ENCODE measurements around the gene CENPO. TPM values are rescaled to one million over a fixed set of nuclear protein-coding genes. Genes with fewer than 3 reads are reported as not detected.

The CENPO gene
- total RNA-seq, 4 donors from 2014 or later = 6.0 to 13.8 (median 9.6) TPM

GRCh38 chr2:24824966-24825882 lies 32.0 kb downstream of the CENPO start:
- DNase-seq = no peak
- H3K9me3 ChIP-seq = no peaks in the 10 kb centered on the region
- TF ChIP-seq POLR2A (IDR thresholded peaks at IDR 0.05) (no peak), POLR2AphosphoS5 (IDR thresholded peaks at IDR 0.05) (no peak), EP300 (IDR thresholded peaks at IDR 0.05; ENCODE audit: low read depth) (no peak)
- TF ChIP-seq, protein P1, sequence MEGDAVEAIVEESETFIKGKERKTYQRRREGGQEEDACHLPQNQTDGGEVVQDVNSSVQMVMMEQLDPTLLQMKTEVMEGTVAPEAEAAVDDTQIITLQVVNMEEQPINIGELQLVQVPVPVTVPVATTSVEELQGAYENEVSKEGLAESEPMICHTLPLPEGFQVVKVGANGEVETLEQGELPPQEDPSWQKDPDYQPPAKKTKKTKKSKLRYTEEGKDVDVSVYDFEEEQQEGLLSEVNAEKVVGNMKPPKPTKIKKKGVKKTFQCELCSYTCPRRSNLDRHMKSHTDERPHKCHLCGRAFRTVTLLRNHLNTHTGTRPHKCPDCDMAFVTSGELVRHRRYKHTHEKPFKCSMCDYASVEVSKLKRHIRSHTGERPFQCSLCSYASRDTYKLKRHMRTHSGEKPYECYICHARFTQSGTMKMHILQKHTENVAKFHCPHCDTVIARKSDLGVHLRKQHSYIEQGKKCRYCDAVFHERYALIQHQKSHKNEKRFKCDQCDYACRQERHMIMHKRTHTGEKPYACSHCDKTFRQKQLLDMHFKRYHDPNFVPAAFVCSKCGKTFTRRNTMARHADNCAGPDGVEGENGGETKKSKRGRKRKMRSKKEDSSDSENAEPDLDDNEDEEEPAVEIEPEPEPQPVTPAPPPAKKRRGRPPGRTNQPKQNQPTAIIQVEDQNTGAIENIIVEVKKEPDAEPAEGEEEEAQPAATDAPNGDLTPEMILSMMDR (IDR thresholded peaks at IDR 0.05) = peak; percentile 23 to 43 (median 38)
- H3K27ac ChIP-seq = no peak overlapping the region
- intact Hi-C loops (cut with DNase I; ENCODE audit: low total_unique reads) = no loop called here
- H3K4me3 ChIP-seq = no peak overlapping the region
- peaks cover 3 to 5% (median 5%) of the 10 kb centered on the region in 4 donors for H3K4me1 ChIP-seq
- H3K36me3 ChIP-seq = peaks cover 0 to 5% (median 0%) of the 10 kb centered on the region in 4 donors
- in situ Hi-C loops (cut with MboI; ENCODE audit: low pct_ligation_motif_present in 1 of 4, low pct_unique_long_range_greater_than_20kb in 1 of 4, low sequenced_read_pairs in 3 of 4) = loop anchor here (5.0 to 10.0 kb wide), 2 partner anchors 410 to 418 kb away; no protein-coding TSS in a partner anchor
- 91 to 97% methylated on average over 7 to 16 of the region's 16 CpGs for WGBS, 2 donors (ENCODE audit: low coverage in 1 of 2)
- no peaks in the 10 kb centered on the region for H3K27me3 ChIP-seq

DNA sequence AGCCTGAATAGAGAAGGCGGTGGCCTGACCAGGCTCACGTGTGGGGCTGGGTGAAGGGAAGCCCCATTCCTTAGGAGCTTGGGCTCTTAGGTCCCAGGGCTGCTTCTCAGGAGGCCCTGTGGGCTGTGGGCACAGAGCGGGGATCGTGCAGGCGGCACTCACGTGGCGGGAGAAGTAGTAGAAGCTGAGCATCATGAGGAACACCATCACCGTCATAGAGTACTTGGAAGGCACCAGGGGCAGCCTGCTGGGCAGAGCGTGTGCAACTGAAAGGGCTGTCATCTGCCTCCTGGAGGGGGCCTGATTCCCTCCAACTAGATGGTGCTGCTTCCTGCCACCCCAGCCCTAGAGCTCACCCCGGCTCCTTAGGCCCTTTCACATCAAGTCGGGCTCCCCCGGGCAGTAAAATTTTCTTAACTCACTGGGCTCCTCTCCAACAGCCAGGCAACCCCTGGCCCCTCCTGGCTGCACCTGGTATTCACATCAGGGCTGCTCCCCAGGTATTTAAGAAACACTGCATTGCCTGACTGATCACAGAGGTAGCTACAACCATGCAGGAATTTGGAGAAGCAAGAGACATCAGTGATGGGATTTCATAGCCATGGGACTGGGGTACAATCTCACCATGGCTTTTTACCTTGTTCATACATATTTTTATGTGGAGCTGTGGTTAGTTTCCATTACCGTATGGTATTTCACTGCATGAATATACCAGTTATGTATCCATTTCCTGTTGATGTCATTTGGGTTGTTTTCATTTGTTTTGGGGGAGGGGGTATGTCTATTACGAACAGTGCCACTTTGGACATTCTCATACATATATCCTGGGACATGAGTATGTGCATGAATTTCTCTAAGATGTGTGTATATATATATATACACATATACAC lies 32.9 kb downstream of the CENPO start:
- TF ChIP-seq, protein P1 (IDR thresholded peaks at IDR 0.05) = no peak
- TF ChIP-seq EP300 (IDR thresholded peaks at IDR 0.05; ENCODE audit: low read depth) = no peak
- no peak for TF ChIP-seq POLR2A (IDR thresholded peaks at IDR 0.05)
- TF ChIP-seq POLR2AphosphoS5 (IDR thresholded peaks at IDR 0.05) = no peak
- H3K9me3 ChIP-seq = no peaks in the 10 kb centered on the region
- WGBS, 2 donors (ENCODE audit: low coverage in 1 of 2) = 67 to 89% methylated on average over 2 to 14 of the region's 14 CpGs
- no peak overlapping the region for H3K4me3 ChIP-seq
- in situ Hi-C loops (cut with MboI; ENCODE audit: low pct_ligation_motif_present in 1 of 4, low pct_unique_long_range_greater_than_20kb in 1 of 4, low sequenced_read_pairs in 3 of 4) (loop anchor here in 2 of 4 donors (5.0 to 10.0 kb wide), 2 partner anchors 411 to 419 kb away; no protein-coding TSS in a partner anchor), intact Hi-C loops (cut with DNase I; ENCODE audit: low total_unique reads) (no loop called here)
- DNase-seq = no peak
- H3K27ac ChIP-seq = no peak overlapping the region
- H3K4me1 ChIP-seq = peaks cover 3 to 5% (median 5%) of the 10 kb centered on the region in 4 donors
- no peaks in the 10 kb centered on the region for H3K27me3 ChIP-seq
- H3K36me3 ChIP-seq = peaks cover 0 to 5% (median 0%) of the 10 kb centered on the region in 4 donors

DNA sequence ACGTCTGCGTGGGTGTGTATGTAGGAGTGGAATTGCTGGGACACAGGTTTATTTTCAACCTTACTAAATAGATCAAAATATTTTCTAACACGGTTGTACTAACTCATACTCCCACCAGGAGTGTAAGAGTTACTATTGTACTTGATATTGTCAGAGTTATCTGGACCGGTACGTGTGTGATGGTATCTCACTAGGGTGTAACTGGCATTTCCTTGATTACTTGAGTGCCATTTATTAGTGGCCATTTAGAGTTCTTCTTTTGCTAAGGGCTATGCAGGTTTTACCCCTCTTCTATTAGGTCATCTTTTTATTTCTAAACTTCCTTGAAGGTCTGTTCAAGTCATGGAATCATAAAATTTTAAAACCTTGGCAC lies 33.5 kb downstream of the CENPO start:
- Histone ChIP-seq H3K9me3 (no peaks in the 10 kb centered on the region), H3K4me3 (no peak overlapping the region), H3K36me3 (peaks cover 0 to 5% (median 0%) of the 10 kb centered on the region in 4 donors), H3K4me1 (peaks cover 3 to 5% (median 5%) of the 10 kb centered on the region in 4 donors), H3K27me3 (no peaks in the 10 kb centered on the region), H3K27ac (no peak overlapping the region)
- TF ChIP-seq EP300 (IDR thresholded peaks at IDR 0.05; ENCODE audit: low read depth) = no peak
- TF ChIP-seq, protein P1 (IDR thresholded peaks at IDR 0.05) = no peak
- TF ChIP-seq POLR2AphosphoS5 (IDR thresholded peaks at IDR 0.05) = no peak
- TF ChIP-seq POLR2A (IDR thresholded peaks at IDR 0.05) = no peak
- WGBS, 2 donors (ENCODE audit: low coverage in 1 of 2) = 28 to 61% methylated on average over 3 to 5 of the region's 5 CpGs
- no peak for DNase-seq
- intact Hi-C loops (cut with DNase I; ENCODE audit: low total_unique reads) (no loop called here), in situ Hi-C loops (cut with MboI; ENCODE audit: low pct_ligation_motif_present in 1 of 4, low pct_unique_long_range_greater_than_20kb in 1 of 4, low sequenced_read_pairs in 3 of 4) (loop anchor here in 2 of 4 donors (5.0 to 10.0 kb wide), 2 partner anchors 412 to 419 kb away; no protein-coding TSS in a partner anchor)

Measured in transverse colon (tissue), 4 donors.